Muscle layer of colon (tissue), 2 donors: ENCODE results near the gene ADGRG1.

Source experiments
- H3K27ac ChIP-seq: one replicate; pipeline ENCODE4 v1.7.0; 2013; ENCODE audit warnings: low read depth, mild to moderate bottlenecking, low read length, moderate library complexity
- H3K27me3 ChIP-seq, 2 donors: one replicate each; pipeline ENCODE4 v1.7.0; 2013; ENCODE audit warnings: low read length in 2 of 2, mild to moderate bottlenecking in 2 of 2; ENCODE audit not compliant: insufficient read depth in 2 of 2, control insufficient read depth in 1 of 2
- H3K36me3 ChIP-seq: one replicate; pipeline ENCODE4 v1.7.0; 2013; ENCODE audit warnings: mild to moderate bottlenecking, low read length; ENCODE audit not compliant: insufficient read depth
- H3K4me1 ChIP-seq: one replicate; pipeline ENCODE4 v1.7.0; 2013; ENCODE audit warnings: mild to moderate bottlenecking, low read length; ENCODE audit not compliant: insufficient read depth
- H3K4me3 ChIP-seq, 2 donors: one replicate each; pipeline ENCODE4 v1.7.0; 2013; ENCODE audit warnings: low read length in 2 of 2, low read depth in 1 of 2, mild to moderate bottlenecking in 1 of 2, moderate library complexity in 1 of 2
- H3K9ac ChIP-seq: one replicate; pipeline ENCODE4 v1.7.0; 2013; ENCODE audit warnings: low read length
- H3K9me3 ChIP-seq: one replicate; pipeline ENCODE4 v1.7.0; 2013; ENCODE audit warnings: mild to moderate bottlenecking, low read length
- donor health status: abdominal sarcoma.
- donor health status: Adenocarcinoma of cecum.

Gene ADGRG1

GRCh38 chr16:57660715-57661463, 32.5 kb downstream of the ADGRG1 start:
- H3K9me3 ChIP-seq, result no peaks in the 10 kb centered on the region
- H3K9ac ChIP-seq, result no peak overlapping the region
- H3K4me1 ChIP-seq, result no peaks in the 10 kb centered on the region
- H3K27ac ChIP-seq, result no peak overlapping the region
- no peak overlapping the region for H3K4me3 ChIP-seq
- H3K27me3 ChIP-seq, result no peaks in the 10 kb centered on the region
- no peaks in the 10 kb centered on the region for H3K36me3 ChIP-seq

- no peaks in the 10 kb centered on the region for H3K36me3 ChIP-seq
- no peaks in the 10 kb centered on the region for H3K27me3 ChIP-seq
- no peaks in the 10 kb centered on the region for H3K9me3 ChIP-seq
- no peak overlapping the region for H3K27ac ChIP-seq
- H3K4me1 ChIP-seq, result no peaks in the 10 kb centered on the region
- H3K4me3 ChIP-seq, result no peak overlapping the region
- H3K9ac ChIP-seq, result no peak overlapping the region
These were observed 33.1 kb downstream of the ADGRG1 start for GRCh38 chr16:57661510-57661909.

GRCh38 chr16:57661936-57662906, 33.8 kb downstream of the ADGRG1 start:
- H3K36me3 ChIP-seq, result no peaks in the 10 kb centered on the region
- no peak overlapping the region for H3K9ac ChIP-seq
- H3K4me3 ChIP-seq, result no peak overlapping the region
- H3K4me1 ChIP-seq, result no peaks in the 10 kb centered on the region
- H3K27ac ChIP-seq, result no peak overlapping the region
- H3K9me3 ChIP-seq, result no peaks in the 10 kb centered on the region
- no peaks in the 10 kb centered on the region for H3K27me3 ChIP-seq

- H3K27ac ChIP-seq, result no peak overlapping the region
- no peaks in the 10 kb centered on the region for H3K36me3 ChIP-seq
- H3K9ac ChIP-seq, result no peak overlapping the region
- H3K27me3 ChIP-seq, result no peaks in the 10 kb centered on the region
- H3K4me1 ChIP-seq, result no peaks in the 10 kb centered on the region
- no peaks in the 10 kb centered on the region for H3K9me3 ChIP-seq
- no peak overlapping the region for H3K4me3 ChIP-seq
These were observed 35.0 kb downstream of the ADGRG1 start for GRCh38 chr16:57663436-57663835.

GRCh38 chr16:57663917-57664661, 35.7 kb downstream of the ADGRG1 start:
- Histone ChIP-seq H3K27me3 (no peaks in the 10 kb centered on the region), H3K36me3 (no peaks in the 10 kb centered on the region), H3K4me3 (no peak overlapping the region), H3K27ac (no peak overlapping the region), H3K9ac (no peak overlapping the region), H3K4me1 (no peaks in the 10 kb centered on the region), H3K9me3 (no peaks in the 10 kb centered on the region)

- no peaks in the 10 kb centered on the region for H3K4me1 ChIP-seq
- no peaks in the 10 kb centered on the region for H3K36me3 ChIP-seq
- no peak overlapping the region for H3K4me3 ChIP-seq
- no peaks in the 10 kb centered on the region for H3K27me3 ChIP-seq
- no peak overlapping the region for H3K9ac ChIP-seq
- H3K9me3 ChIP-seq, result no peaks in the 10 kb centered on the region
- no peak overlapping the region for H3K27ac ChIP-seq
These were observed 36.2 kb downstream of the ADGRG1 start for GRCh38 chr16:57664662-57665025.

- Histone ChIP-seq H3K27me3 (no peaks in the 10 kb centered on the region), H3K9ac (no peak overlapping the region), H3K4me3 (no peak overlapping the region), H3K27ac (no peak overlapping the region), H3K4me1 (no peaks in the 10 kb centered on the region), H3K36me3 (no peaks in the 10 kb centered on the region), H3K9me3 (no peaks in the 10 kb centered on the region)
These were observed 37.1 kb downstream of the ADGRG1 start for GRCh38 chr16:57665541-57665940.

- Histone ChIP-seq H3K9ac (no peak overlapping the region), H3K27ac (no peak overlapping the region), H3K27me3 (no peaks in the 10 kb centered on the region)
These were observed 38.1 kb downstream of the ADGRG1 start for GRCh38 chr16:57666353-57667047.

GRCh38 chr16:57667048-57667525, 38.7 kb downstream of the ADGRG1 start:
- Histone ChIP-seq H3K36me3 (no peaks in the 10 kb centered on the region), H3K9ac (no peak overlapping the region), H3K27me3 (no peaks in the 10 kb centered on the region), H3K4me3 (no peak overlapping the region), H3K4me1 (no peaks in the 10 kb centered on the region), H3K27ac (no peak overlapping the region), H3K9me3 (no peaks in the 10 kb centered on the region)

More at GRCh38 chr16:57666353-57667047, 38.1 kb downstream of the ADGRG1 start:
- Histone ChIP-seq H3K4me3 (no peak overlapping the region), H3K9me3 (no peaks in the 10 kb centered on the region), H3K4me1 (no peaks in the 10 kb centered on the region), H3K36me3 (no peaks in the 10 kb centered on the region)

GRCh38 chr16:57667526-57668262, 39.3 kb downstream of the ADGRG1 start:
- Histone ChIP-seq H3K36me3 (no peaks in the 10 kb centered on the region), H3K27ac (no peak overlapping the region)

More at GRCh38 chr16:57667526-57668262, 39.3 kb downstream of the ADGRG1 start:
- Histone ChIP-seq H3K9ac (no peak overlapping the region), H3K4me3 (no peak overlapping the region), H3K27me3 (no peaks in the 10 kb centered on the region), H3K9me3 (no peaks in the 10 kb centered on the region), H3K4me1 (no peaks in the 10 kb centered on the region)
